Fibroblast of lung (primary cell): Measurements from ENCODE around the gene CCDC74B. TPM values are rescaled to one million over a fixed set of nuclear protein-coding genes. Genes with fewer than 3 reads are reported as not detected.
"Not testable (repeated sequence)": the region's sequence is repeated elsewhere in the genome, so short reads cannot be mapped to it uniquely, and the experiment has no call there.

Experiments used
- DNase-seq, 2 donors: peaks; one replicate each; pipeline versions ENCODE4 v3.0.0 to v3.0.0-alpha.2; 2010; ENCODE audit warnings: low read depth in 2 of 2
- H2AFZ ChIP-seq: 2 replicates; pipeline ENCODE4 v1.5.1; 2012; ENCODE audit warnings: low read length, control low read depth, inconsistent platforms
- H3K27ac ChIP-seq: 2 replicates; pipeline ENCODE4 v1.5.1; 2011; ENCODE audit warnings: low read length, control low read depth; ENCODE audit not compliant: insufficient read depth
- H3K27me3 ChIP-seq: 2 replicates; pipeline ENCODE4 v1.5.1; 2011; ENCODE audit warnings: mild to moderate bottlenecking, low read length; ENCODE audit not compliant: control insufficient read depth, insufficient read depth
- H3K36me3 ChIP-seq: 2 replicates; pipeline ENCODE4 v1.5.1; 2011; ENCODE audit warnings: low read length; ENCODE audit not compliant: control insufficient read depth, insufficient read depth
- H3K4me1 ChIP-seq: 2 replicates; pipeline ENCODE4 v1.5.1; 2011; ENCODE audit warnings: low read length; ENCODE audit not compliant: control insufficient read depth, insufficient read depth; ENCODE audit errors: extremely low read depth
- H3K4me2 ChIP-seq: 2 replicates; pipeline ENCODE4 v1.5.1; 2011; ENCODE audit warnings: low read length, control low read depth; ENCODE audit not compliant: insufficient read depth; ENCODE audit errors: extremely low read depth
- H3K4me3 ChIP-seq, 4 experiments: fragments of 200-600 bp in 1 of 4; sonication (generic) in 1 of 4; replicated peaks in 1 of 4; 2 replicates each; pipeline ENCODE4 v1.5.1; 2011 to 2016; ENCODE audit warnings: low read length in 4 of 4, low read depth in 3 of 4, mild to moderate bottlenecking in 3 of 4, control low read depth in 2 of 4, inconsistent platforms in 1 of 4, mixed read lengths in 1 of 4; ENCODE audit not compliant: insufficient read depth in 1 of 4; ENCODE audit errors: control extremely low read depth in 1 of 4
- H3K79me2 ChIP-seq: 2 replicates; pipeline ENCODE4 v1.5.1; 2012; ENCODE audit warnings: mild to moderate bottlenecking, low read length, inconsistent platforms; ENCODE audit not compliant: control insufficient read depth, insufficient read depth
- H3K9ac ChIP-seq: 2 replicates; pipeline ENCODE4 v1.5.1; 2011; ENCODE audit warnings: mild to moderate bottlenecking, low read length, control low read depth; ENCODE audit not compliant: insufficient read depth
- H3K9me3 ChIP-seq: 2 replicates; pipeline ENCODE4 v1.5.1; 2012; ENCODE audit warnings: low read depth, low read length; ENCODE audit not compliant: control insufficient read depth, insufficient read depth
- H4K20me1 ChIP-seq: 2 replicates; pipeline ENCODE4 v1.5.1; 2011; ENCODE audit warnings: low read length; ENCODE audit not compliant: control insufficient read depth, insufficient read depth; ENCODE audit errors: extremely low read depth
- CTCF ChIP-seq, 2 donors: IDR thresholded peaks in 1 of 2; conservative IDR thresholded peaks in 1 of 2; 1 replicate in 1 of 2; 2 replicates in 1 of 2; pipeline ENCODE4 v1.5.1; 2011 to 2012; ENCODE audit warnings: low read length in 2 of 2, control low read depth in 1 of 2, inconsistent platforms in 1 of 2, low read depth in 1 of 2, mild to moderate bottlenecking in 1 of 2
- EZH2 ChIP-seq: IDR thresholded peaks from 2 replicates; pipeline ENCODE4 v1.5.1; 2012; ENCODE audit warnings: low read length, control low read depth, mild to moderate bottlenecking; ENCODE audit errors: missing control alignments
- polyA plus RNA-seq, 2 donors: library from polyadenylated mRNA; depleted of rRNA in 1 of 2; stranded (reverse) in 1 of 2; unstranded in 1 of 2; fragments of >200 nt; gene quantifications; 2 replicates each; pipeline ENCODE4 v1.2.1, GENCODE V29; 2011 to 2012; ENCODE audit warnings: missing spikeins in 1 of 2
- total RNA-seq: library from RNA; depleted of rRNA; stranded (reverse); fragments of >200 nt; gene quantifications from 2 replicates; pipeline ENCODE4 v1.2.1, GENCODE V29; 2014

The CCDC74B gene
- total and polyA plus RNA-seq, 2 donors (not counting 1 experiment from before 2014, with no cell fraction given): 1.8 to 2.0 TPM

GRCh38 chr2:130150181-130151144, 5.6 kb upstream of the CCDC74B start:
- Histone ChIP-seq H3K9me3 (no peaks in the 10 kb centered on the region), H3K4me3 (no peak overlapping the region), H3K36me3 (peaks cover 7% of the 10 kb centered on the region), H4K20me1 (no peaks in the 10 kb centered on the region), H3K4me2 (no peak overlapping the region), H3K27ac (no peak overlapping the region), H3K9ac (no peak overlapping the region), H2AFZ (no peak overlapping the region), H3K4me1 (no peaks in the 10 kb centered on the region), H3K79me2 (no peaks in the 10 kb centered on the region), H3K27me3 (no peaks in the 10 kb centered on the region)
- no peak for DNase-seq
- no peak for TF ChIP-seq EZH2
- TF ChIP-seq CTCF (conservative IDR thresholded peaks at IDR 0.05 in 1 of 2, IDR thresholded peaks at IDR 0.05 in 1 of 2; ENCODE audit: low read depth in 1 of 2, low read length in 2 of 2): no peak

- not testable (repeated sequence) for H3K9ac ChIP-seq, H3K27me3 ChIP-seq, H3K4me2 ChIP-seq, H4K20me1 ChIP-seq, H2AFZ ChIP-seq, H3K79me2 ChIP-seq, H3K4me3 ChIP-seq, H3K9me3 ChIP-seq, H3K36me3 ChIP-seq, DNase-seq, H3K27ac ChIP-seq, H3K4me1 ChIP-seq
These were observed 3.6 kb upstream of the CCDC74B start for GRCh38 chr2:130148515-130148914.

- not testable (repeated sequence) for DNase-seq, H3K4me3 ChIP-seq, H3K9me3 ChIP-seq, H3K36me3 ChIP-seq, H3K27me3 ChIP-seq, H3K27ac ChIP-seq, H3K79me2 ChIP-seq, H3K4me1 ChIP-seq, H3K4me2 ChIP-seq, H2AFZ ChIP-seq, H3K9ac ChIP-seq, H4K20me1 ChIP-seq
These were observed 1.5 kb downstream of the CCDC74B start for GRCh38 chr2:130143266-130144039.

- not testable (repeated sequence) for H3K79me2 ChIP-seq, H3K4me2 ChIP-seq, H3K27ac ChIP-seq, H3K36me3 ChIP-seq, H2AFZ ChIP-seq, H3K9me3 ChIP-seq, H3K27me3 ChIP-seq, DNase-seq, H4K20me1 ChIP-seq, H3K4me1 ChIP-seq, H3K4me3 ChIP-seq, H3K9ac ChIP-seq
These were observed 2.3 kb downstream of the CCDC74B start for GRCh38 chr2:130142396-130143265.

GRCh38 chr2:130141645-130142370, 3.1 kb downstream of the CCDC74B start:
- not testable (repeated sequence) for H3K36me3 ChIP-seq, H3K27me3 ChIP-seq, H3K9me3 ChIP-seq, H3K4me2 ChIP-seq, H4K20me1 ChIP-seq, DNase-seq, H3K79me2 ChIP-seq, H3K9ac ChIP-seq, H3K4me3 ChIP-seq, H3K4me1 ChIP-seq, H3K27ac ChIP-seq, H2AFZ ChIP-seq
